Myocyte (in vitro differentiated cells): ENCODE measurements around the gene PPP5C. TPM values are rescaled to one million over a fixed set of nuclear protein-coding genes. Genes with fewer than 3 reads are reported as not detected.
"Not testable (repeated sequence)": the region's sequence is repeated elsewhere in the genome, so short reads cannot be mapped to it uniquely, and the experiment has no call there.

ENCODE experiments used
- DNase-seq: peaks from one replicate; pipeline ENCODE4 v3.0.0-alpha.2; 2012; ENCODE audit warnings: low read depth
- total RNA-seq: library from RNA; depleted of rRNA; stranded (reverse); fragments of >200 nt; gene quantifications from 2 replicates; pipeline ENCODE4 v1.2.3, GENCODE V29; 2014

Gene PPP5C
- total RNA-seq, 1 donor from 2014 or later = 71.6 TPM

GRCh38 chr19:46428239-46429135 lies 81.6 kb downstream of the PPP5C start, which contains the start of gene PNMA8C:
Gene PNMA8C (minus strand): TSS chr19:46428936. CDS start chr19:46428359, 577 bp downstream.
- peak; percentile 43 for DNase-seq

GRCh38 chr19:46429999-46430398 lies 83.1 kb downstream of the PPP5C start:
- DNase-seq = no peak

GRCh38 chr19:46431824-46432223 lies 84.9 kb downstream of the PPP5C start:
- DNase-seq = no peak

GRCh38 chr19:46433470-46433869 lies 86.6 kb downstream of the PPP5C start:
- DNase-seq = not testable (repeated sequence)

- DNase-seq = no peak
Observed at GRCh38 chr19:46435009-46435408, 88.1 kb downstream of the PPP5C start.

GRCh38 chr19:46435689-46436088 lies 88.8 kb downstream of the PPP5C start:
- DNase-seq = not testable (repeated sequence)

Other genes with a start within 250 kb of the PPP5C start
- gene IGFL3, start 222.4 kb upstream of the PPP5C start, total RNA-seq = not detected in 2 replicates
- not detected in 2 replicates for gene IGFL2, start 198.8 kb upstream of the PPP5C start, total RNA-seq
- gene IGFL1, start 117.3 kb upstream of the PPP5C start, total RNA-seq = not detected in 2 replicates
- not detected in 2 replicates for gene HIF3A, start 50.0 kb upstream of the PPP5C start, total RNA-seq
- gene CCDC8, start 66.5 kb downstream of the PPP5C start, total RNA-seq = 18.0 and 19.7 TPM in 2 replicates
- 0.05 and 0.10 TPM in 2 replicates for gene PNMA8C, start 81.8 kb downstream of the PPP5C start, total RNA-seq
- gene PNMA8A, start 124.5 kb downstream of the PPP5C start, total RNA-seq = 89.0 and 102 TPM in 2 replicates
- gene PNMA8B, start 148.8 kb downstream of the PPP5C start, total RNA-seq = 0.03 and 0.16 TPM in 2 replicates